Measurements from ENCODE around the gene GREB1.

DNA sequence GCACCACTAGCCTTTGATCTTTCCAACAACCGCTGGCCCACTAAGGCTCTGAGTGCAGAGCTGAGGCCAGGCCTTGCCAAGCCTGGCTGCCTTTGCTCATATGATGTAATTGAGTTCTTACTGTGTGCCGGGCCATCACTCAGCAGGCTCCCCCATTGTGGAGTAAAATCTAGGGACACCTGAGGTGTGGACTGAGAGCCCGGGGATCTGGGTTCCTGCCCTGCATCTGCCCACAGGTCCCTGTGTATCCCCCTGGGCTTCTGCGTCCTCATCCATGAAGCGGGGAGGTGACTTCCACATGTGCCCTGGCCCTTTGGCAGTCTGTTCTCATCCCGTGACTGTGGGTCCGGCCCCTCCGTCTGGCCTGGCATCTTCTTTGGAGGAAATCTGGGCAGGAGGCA lies 33.8 kb downstream of the GREB1 start:
- TF ChIP-seq, protein P1, sequence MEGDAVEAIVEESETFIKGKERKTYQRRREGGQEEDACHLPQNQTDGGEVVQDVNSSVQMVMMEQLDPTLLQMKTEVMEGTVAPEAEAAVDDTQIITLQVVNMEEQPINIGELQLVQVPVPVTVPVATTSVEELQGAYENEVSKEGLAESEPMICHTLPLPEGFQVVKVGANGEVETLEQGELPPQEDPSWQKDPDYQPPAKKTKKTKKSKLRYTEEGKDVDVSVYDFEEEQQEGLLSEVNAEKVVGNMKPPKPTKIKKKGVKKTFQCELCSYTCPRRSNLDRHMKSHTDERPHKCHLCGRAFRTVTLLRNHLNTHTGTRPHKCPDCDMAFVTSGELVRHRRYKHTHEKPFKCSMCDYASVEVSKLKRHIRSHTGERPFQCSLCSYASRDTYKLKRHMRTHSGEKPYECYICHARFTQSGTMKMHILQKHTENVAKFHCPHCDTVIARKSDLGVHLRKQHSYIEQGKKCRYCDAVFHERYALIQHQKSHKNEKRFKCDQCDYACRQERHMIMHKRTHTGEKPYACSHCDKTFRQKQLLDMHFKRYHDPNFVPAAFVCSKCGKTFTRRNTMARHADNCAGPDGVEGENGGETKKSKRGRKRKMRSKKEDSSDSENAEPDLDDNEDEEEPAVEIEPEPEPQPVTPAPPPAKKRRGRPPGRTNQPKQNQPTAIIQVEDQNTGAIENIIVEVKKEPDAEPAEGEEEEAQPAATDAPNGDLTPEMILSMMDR (IDR thresholded peaks at IDR 0.05), result no peak
- TF ChIP-seq POLR2A (IDR thresholded peaks at IDR 0.05) (no peak), POLR2AphosphoS5 (IDR thresholded peaks at IDR 0.05) (no peak)
